ENCODE measurements around the gene LTBP2.

DNA sequence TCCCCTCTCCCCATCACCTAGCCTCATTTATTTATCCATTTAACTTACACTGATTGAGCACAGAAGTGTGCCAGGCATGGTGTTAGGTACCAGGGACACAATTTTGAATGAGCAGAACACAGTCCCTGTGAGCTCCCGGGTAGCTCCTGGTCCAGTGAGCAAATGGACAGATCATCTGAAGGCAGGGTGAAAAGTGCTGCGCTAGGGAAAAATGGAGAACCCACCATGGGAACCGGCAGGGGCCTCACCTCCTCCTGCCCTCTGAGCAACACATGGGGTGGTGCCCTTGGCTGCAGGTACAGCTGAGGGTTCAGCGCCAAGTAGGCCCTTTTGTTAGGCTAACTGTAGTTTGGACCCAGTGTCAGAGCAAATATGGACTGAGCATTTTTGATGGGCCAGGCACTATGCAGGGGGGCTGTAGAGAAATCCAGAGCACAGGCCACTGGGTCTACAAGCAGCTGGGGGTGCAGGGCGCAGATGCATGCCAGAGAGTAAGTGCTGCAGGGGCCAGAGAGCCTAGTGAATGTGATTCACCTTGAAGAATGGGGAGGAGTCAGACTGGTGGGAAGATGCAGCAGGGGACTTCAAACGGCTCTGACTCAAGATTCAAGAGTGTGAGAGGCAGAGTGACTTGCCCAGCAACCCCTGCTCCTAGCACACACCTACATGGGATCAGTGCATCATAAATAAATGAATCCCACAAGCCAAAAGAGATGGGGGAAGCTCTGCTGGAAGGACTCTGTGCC is 28.2 kb downstream of the LTBP2 start:
- peak in 1 of 2 donors; percentile 14 for TF ChIP-seq POLR2A (IDR thresholded peaks at IDR 0.05)
- TF ChIP-seq, protein P1, sequence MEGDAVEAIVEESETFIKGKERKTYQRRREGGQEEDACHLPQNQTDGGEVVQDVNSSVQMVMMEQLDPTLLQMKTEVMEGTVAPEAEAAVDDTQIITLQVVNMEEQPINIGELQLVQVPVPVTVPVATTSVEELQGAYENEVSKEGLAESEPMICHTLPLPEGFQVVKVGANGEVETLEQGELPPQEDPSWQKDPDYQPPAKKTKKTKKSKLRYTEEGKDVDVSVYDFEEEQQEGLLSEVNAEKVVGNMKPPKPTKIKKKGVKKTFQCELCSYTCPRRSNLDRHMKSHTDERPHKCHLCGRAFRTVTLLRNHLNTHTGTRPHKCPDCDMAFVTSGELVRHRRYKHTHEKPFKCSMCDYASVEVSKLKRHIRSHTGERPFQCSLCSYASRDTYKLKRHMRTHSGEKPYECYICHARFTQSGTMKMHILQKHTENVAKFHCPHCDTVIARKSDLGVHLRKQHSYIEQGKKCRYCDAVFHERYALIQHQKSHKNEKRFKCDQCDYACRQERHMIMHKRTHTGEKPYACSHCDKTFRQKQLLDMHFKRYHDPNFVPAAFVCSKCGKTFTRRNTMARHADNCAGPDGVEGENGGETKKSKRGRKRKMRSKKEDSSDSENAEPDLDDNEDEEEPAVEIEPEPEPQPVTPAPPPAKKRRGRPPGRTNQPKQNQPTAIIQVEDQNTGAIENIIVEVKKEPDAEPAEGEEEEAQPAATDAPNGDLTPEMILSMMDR (IDR thresholded peaks at IDR 0.05), result no peak

Data from thyroid gland (tissue), 4 donors.